PC-9 (cell line): ENCODE measurements around the gene DMKN. TPM values are rescaled to one million over a fixed set of nuclear protein-coding genes. Genes with fewer than 3 reads are reported as not detected.

Experiments
- BruUV-seq: library from RNA; stranded (reverse); fragments of 400-500 nt; replicated peaks from 2 replicates; lab custom pipeline; 2021; lab: Mats Ljungman, UMichigan
- CTCF ChIA-PET: fragments of 300-600 bp; sonication (Branson Sonifier 250); formaldehyde crosslinking; loops from one replicate; lab custom pipeline; 2022; ENCODE audit warnings: antibody characterized with exemption; lab: Charles Lee
- POLR2A ChIA-PET: fragments of 300-600 bp; sonication (Branson Sonifier 250); formaldehyde crosslinking; loops from one replicate; lab custom pipeline; 2022; ENCODE audit warnings: antibody characterized with exemption; ENCODE audit not compliant: unreplicated experiment; lab: Charles Lee
- DNase-seq, 2 experiments: peaks; one replicate each; pipeline versions ENCODE4 v3.0.0 to v3.0.0-alpha.2; 2015 to 2022; ENCODE audit warnings: mixed read lengths in 1 of 2
- H2AFZ ChIP-seq: fragments of 200-600 bp; sonication (generic); 2 replicates; pipeline ENCODE4 v1.8.1; 2017; ENCODE audit warnings: antibody characterized with exemption
- H3F3A ChIP-seq: fragments of 200-600 bp; sonication (generic); 2 replicates; pipeline ENCODE4 v1.8.1; 2017; ENCODE audit warnings: antibody characterized with exemption, mild to moderate bottlenecking, low read depth; ENCODE audit not compliant: insufficient read depth
- H3K27ac ChIP-seq: fragments of 200-600 bp; sonication (generic); 2 replicates; pipeline ENCODE4 v1.6.1; 2016; ENCODE audit warnings: mixed run types
- H3K27me3 ChIP-seq: fragments of 200-600 bp; sonication (generic); 2 replicates; pipeline ENCODE4 v1.6.1; 2016; ENCODE audit warnings: low read depth, mixed run types; ENCODE audit not compliant: insufficient read depth
- H3K36me3 ChIP-seq: fragments of 200-600 bp; sonication (generic); 2 replicates; pipeline ENCODE4 v1.6.1; 2016; ENCODE audit warnings: low read depth, mixed run types
- H3K4me1 ChIP-seq: fragments of 200-600 bp; sonication (generic); replicated peaks from 2 replicates; pipeline ENCODE4 v1.6.1; 2016; ENCODE audit warnings: mixed run types; ENCODE audit not compliant: insufficient read depth
- H3K4me2 ChIP-seq: fragments of 200-600 bp; sonication (generic); 2 replicates; pipeline ENCODE4 v1.6.1; 2017; ENCODE audit warnings: mixed run types
- H3K4me3 ChIP-seq: fragments of 200-600 bp; sonication (generic); 2 replicates; pipeline ENCODE4 v1.6.1; 2016; ENCODE audit warnings: mixed run types
- H3K79me2 ChIP-seq: fragments of 200-600 bp; sonication (generic); 2 replicates; pipeline ENCODE4 v1.6.1; 2017; ENCODE audit warnings: low read depth, mixed run types
- H3K9me2 ChIP-seq: fragments of 200-600 bp; sonication (generic); 2 replicates; pipeline ENCODE4 v1.8.1; 2017; ENCODE audit warnings: mild to moderate bottlenecking; ENCODE audit not compliant: insufficient read depth
- H3K9me3 ChIP-seq: fragments of 200-600 bp; sonication (generic); 2 replicates; pipeline ENCODE4 v1.8.1; 2016; ENCODE audit warnings: low read depth; ENCODE audit not compliant: insufficient read depth
- H4K20me1 ChIP-seq: fragments of 200-600 bp; sonication (generic); 2 replicates; pipeline ENCODE4 v1.8.1; 2017; ENCODE audit not compliant: insufficient read depth
- CTCF ChIP-seq: fragments of 200-600 bp; sonication (generic); conservative IDR thresholded peaks from 2 replicates; pipeline ENCODE4 v1.6.1; 2017; ENCODE audit warnings: mixed run types, antibody characterized with exemption, mild to moderate bottlenecking, moderate library complexity
- EZH2 ChIP-seq: fragments of 200-600 bp; sonication (generic); IDR thresholded peaks from 2 replicates; pipeline ENCODE4 v1.8.0; 2017; ENCODE audit warnings: antibody characterized with exemption, low read depth
- intact Hi-C: fragments of 100-400 bp; cut with micrococcal nuclease; formaldehyde crosslinking; loops from one replicate; pipeline ENCODE4 v1.10.0; 2022; ENCODE audit not compliant: unreplicated experiment
- total RNA-seq: library from RNA; stranded (reverse); gene quantifications from 2 replicates; pipeline ENCODE4 v1.2.3, GENCODE V29; 2021

DMKN gene
- total RNA-seq, 1 experiment from 2014 or later: 135 TPM

GRCh38 chr19:35529241-35530218, 16.1 kb upstream of the DMKN start:
- no peak overlapping the region for H3K4me3 ChIP-seq
- POLR2A ChIA-PET: no interaction called here
- no peaks in the 10 kb centered on the region for H4K20me1 ChIP-seq
- H3K4me2 ChIP-seq: no peak overlapping the region
- H3F3A ChIP-seq: peaks cover 3% of the 10 kb centered on the region; the same call in 1 of the 2 replicates
- H3K27ac ChIP-seq: no peak overlapping the region
- no peak overlapping the region for H2AFZ ChIP-seq
- H3K27me3 ChIP-seq: peaks cover 5% of the 10 kb centered on the region; the same call in 1 of the 2 replicates
- CTCF ChIA-PET: no interaction called here
- no peaks in the 10 kb centered on the region for H3K36me3 ChIP-seq
- TF ChIP-seq CTCF (no peak), EZH2 (no peak)
- no TSS peak for BruUV-seq
- H3K9me2 ChIP-seq: no peaks in the 10 kb centered on the region
- H3K4me1 ChIP-seq: 0 out of 2 replicates have a peak, but pooled peaks cover 13% of the 10 kb centered on the region
- DNase-seq: no peak
- intact Hi-C loops: no loop called here
- H3K79me2 ChIP-seq: no peaks in the 10 kb centered on the region
- no peaks in the 10 kb centered on the region for H3K9me3 ChIP-seq

- 0 out of 2 replicates have a peak, but pooled peaks cover 13% of the 10 kb centered on the region for H3K4me1 ChIP-seq
- no peaks in the 10 kb centered on the region for H3K36me3 ChIP-seq
- no peak within 1 kb of the TSS for H3K4me2 ChIP-seq
- TF ChIP-seq CTCF (no peak), EZH2 (no peak)
- no TSS peak for BruUV-seq
- no peaks in the 10 kb centered on the region for H3K79me2 ChIP-seq
- no peak for DNase-seq
- CTCF ChIA-PET: no interaction called here
- H2AFZ ChIP-seq: no peak within 1 kb of the TSS
- no peaks in the 10 kb centered on the region for H3K9me2 ChIP-seq
- H3K27ac ChIP-seq: no peak within 1 kb of the TSS
- no peak within 1 kb of the TSS for H3K4me3 ChIP-seq
- H3K27me3 ChIP-seq: peaks cover 9% of the 10 kb centered on the region; the same call in 1 of the 2 replicates
- H4K20me1 ChIP-seq: no peaks in the 10 kb centered on the region
- peaks cover 3% of the 10 kb centered on the region; the same call in 1 of the 2 replicates for H3F3A ChIP-seq
- POLR2A ChIA-PET: no interaction called here
- no peaks in the 10 kb centered on the region for H3K9me3 ChIP-seq
- intact Hi-C loops: no loop called here
These were observed 15.0 kb upstream of the DMKN start, which contains the start of gene SBSN for GRCh38 chr19:35528218-35529038. SBSN (minus strand) TSS chr19:35528311; CDS start chr19:35528281, 30 bp downstream.

- Histone ChIP-seq H3F3A (peaks cover 2% of the 10 kb centered on the region; the same call in 1 of the 2 replicates), H3K27me3 (peaks cover 9% of the 10 kb centered on the region; the same call in 1 of the 2 replicates), H2AFZ (no peak overlapping the region), H3K27ac (no peak overlapping the region), H3K9me2 (no peaks in the 10 kb centered on the region), H3K4me1 (0 out of 2 replicates have a peak, but pooled peaks cover 8% of the 10 kb centered on the region), H4K20me1 (no peaks in the 10 kb centered on the region), H3K4me2 (no peak overlapping the region), H3K9me3 (no peaks in the 10 kb centered on the region), H3K4me3 (no peak overlapping the region), H3K79me2 (no peaks in the 10 kb centered on the region), H3K36me3 (no peaks in the 10 kb centered on the region)
- DNase-seq: no peak
- intact Hi-C loops: no loop called here
- ChIA-PET CTCF (no interaction called here), POLR2A (no interaction called here)
- no TSS peak for BruUV-seq
- TF ChIP-seq EZH2: no peak
- no peak for TF ChIP-seq CTCF
These were observed 12.4 kb upstream of the DMKN start for GRCh38 chr19:35525873-35526272.
